Measurements from ENCODE around the gene DSG2. TPM values are rescaled to one million over a fixed set of nuclear protein-coding genes. Genes with fewer than 3 reads are reported as not detected.

Gene DSG2
- total RNA-seq, 1 experiment from 2014 or later: not detected

- no peak overlapping the region for H3K4me3 ChIP-seq (ENCODE audit: low read depth, low read length, poor library complexity, severe bottlenecking)
- POLR2A ChIA-PET (ENCODE audit: low non-redundant PET): no interaction called here
- no peak for TF ChIP-seq EZH2 (IDR thresholded peaks at IDR 0.05; ENCODE audit: borderline replicate concordance, low read depth, low read length, poor library complexity, severe bottlenecking)
- no peak for TF ChIP-seq CTCF (conservative IDR thresholded peaks at IDR 0.05; ENCODE audit: low read depth, low read length)
- CTCF ChIA-PET: no interaction called here
- no peak for DNase-seq (ENCODE audit: low spot score)
- peaks cover 24% of the 10 kb centered on the region for H3K27me3 ChIP-seq (replicated peaks; ENCODE audit: insufficient read depth, low read depth, low read length, poor library complexity)
- no peaks in the 10 kb centered on the region for H3K36me3 ChIP-seq (ENCODE audit: insufficient read depth, low read length, poor library complexity, severe bottlenecking)
- H3K9me3 ChIP-seq (ENCODE audit: low read depth, low read length, poor library complexity, severe bottlenecking): no peaks in the 10 kb centered on the region
- no TSS peak for BruUV-seq (replicated peaks)
- intact Hi-C loops (cut with micrococcal nuclease; ENCODE audit: unreplicated experiment): no loop called here
- no peak overlapping the region for H3K27ac ChIP-seq (ENCODE audit: low read depth, low read length, poor library complexity, severe bottlenecking)
- no peaks in the 10 kb centered on the region for H3K4me1 ChIP-seq (ENCODE audit: insufficient read depth, low read length, poor library complexity, severe bottlenecking)
These were observed 15.4 kb downstream of the DSG2 start for GRCh38 chr18:31513189-31513935.

DNA sequence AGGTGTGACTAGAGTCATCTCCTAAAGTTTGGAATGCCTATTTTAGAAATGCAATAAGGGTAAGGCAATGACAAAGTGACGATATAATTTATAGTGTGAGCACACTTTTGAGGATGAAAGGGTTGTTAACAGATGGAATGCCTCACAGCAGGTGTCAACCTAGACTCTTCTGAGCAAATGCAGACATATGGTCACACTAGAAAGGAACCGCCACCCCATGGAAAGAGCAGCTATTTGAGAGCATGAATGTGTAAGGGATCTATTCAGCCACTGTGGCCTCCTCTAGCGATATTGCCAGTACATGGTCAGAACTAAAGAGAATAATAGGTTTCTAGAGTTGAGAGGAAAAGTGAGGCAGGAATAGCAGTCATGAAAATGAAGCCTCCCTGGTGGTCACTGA is 18.5 kb downstream of the DSG2 start:
- intact Hi-C loops (cut with micrococcal nuclease; ENCODE audit: unreplicated experiment): no loop called here
- TF ChIP-seq CTCF (conservative IDR thresholded peaks at IDR 0.05; ENCODE audit: low read depth, low read length) (no peak), EZH2 (IDR thresholded peaks at IDR 0.05; ENCODE audit: borderline replicate concordance, low read depth, low read length, poor library complexity, severe bottlenecking) (no peak)
- H3K27me3 ChIP-seq (replicated peaks; ENCODE audit: insufficient read depth, low read depth, low read length, poor library complexity): peaks cover 32% of the 10 kb centered on the region
- no TSS peak for BruUV-seq (replicated peaks)
- H3K27ac ChIP-seq (ENCODE audit: low read depth, low read length, poor library complexity, severe bottlenecking): no peak overlapping the region
- no peak overlapping the region for H3K4me3 ChIP-seq (ENCODE audit: low read depth, low read length, poor library complexity, severe bottlenecking)
- no peaks in the 10 kb centered on the region for H3K36me3 ChIP-seq (ENCODE audit: insufficient read depth, low read length, poor library complexity, severe bottlenecking)
- CTCF ChIA-PET: no interaction called here
- H3K9me3 ChIP-seq (ENCODE audit: low read depth, low read length, poor library complexity, severe bottlenecking): no peaks in the 10 kb centered on the region
- POLR2A ChIA-PET (ENCODE audit: low non-redundant PET): no interaction called here
- no peaks in the 10 kb centered on the region for H3K4me1 ChIP-seq (ENCODE audit: insufficient read depth, low read length, poor library complexity, severe bottlenecking)
- no peak for DNase-seq (ENCODE audit: low spot score)

DNA sequence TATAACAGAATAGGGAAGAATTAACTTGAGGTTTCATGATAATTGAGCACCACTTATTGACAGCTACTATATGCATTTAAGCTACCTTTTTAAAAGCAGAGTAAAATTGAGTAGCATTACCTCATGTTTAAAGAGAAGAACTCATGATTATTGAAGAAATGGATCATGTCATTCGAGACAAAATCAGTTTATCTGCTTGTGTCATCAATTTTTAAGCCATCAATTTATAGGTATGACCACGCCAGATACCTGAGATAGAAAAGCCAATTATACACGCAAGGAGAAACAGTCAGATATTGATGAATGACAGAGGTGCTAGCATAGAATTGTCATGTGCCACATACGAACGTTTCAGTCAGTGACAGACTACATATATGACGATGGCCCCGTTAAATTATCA is 28.4 kb downstream of the DSG2 start:
- Histone ChIP-seq H3K4me1 (ENCODE audit: insufficient read depth, low read length, poor library complexity, severe bottlenecking) (no peaks in the 10 kb centered on the region), H3K27ac (ENCODE audit: low read depth, low read length, poor library complexity, severe bottlenecking) (no peak overlapping the region), H3K36me3 (ENCODE audit: insufficient read depth, low read length, poor library complexity, severe bottlenecking) (no peaks in the 10 kb centered on the region), H3K27me3 (replicated peaks; ENCODE audit: insufficient read depth, low read depth, low read length, poor library complexity) (peaks cover 25% of the 10 kb centered on the region), H3K4me3 (ENCODE audit: low read depth, low read length, poor library complexity, severe bottlenecking) (no peak overlapping the region), H3K9me3 (ENCODE audit: low read depth, low read length, poor library complexity, severe bottlenecking) (no peaks in the 10 kb centered on the region)
- no TSS peak for BruUV-seq (replicated peaks)
- TF ChIP-seq EZH2 (IDR thresholded peaks at IDR 0.05; ENCODE audit: borderline replicate concordance, low read depth, low read length, poor library complexity, severe bottlenecking) (no peak), CTCF (conservative IDR thresholded peaks at IDR 0.05; ENCODE audit: low read depth, low read length) (no peak)
- intact Hi-C loops (cut with micrococcal nuclease; ENCODE audit: unreplicated experiment): no loop called here
- POLR2A ChIA-PET (ENCODE audit: low non-redundant PET): no interaction called here
- CTCF ChIA-PET: no interaction called here
- no peak for DNase-seq (ENCODE audit: low spot score)

Data from A673 (cell line).